Activated CD4-positive, alpha-beta memory T cell treated with anti-CD3 and anti-CD28 coated beads, Interleukin-2, amount 10 ng/mL, durations not matched to agents 7 days and 5 days (primary cell): ENCODE data around the gene DAP. TPM values are rescaled to one million over a fixed set of nuclear protein-coding genes. Genes with fewer than 3 reads are reported as not detected.

Source experiments
- CTCF ChIA-PET: fragments of 350-600 bp; sonication (Branson Sonifier 250); formaldehyde crosslinking; loops from one replicate; lab custom pipeline; 2021; ENCODE audit warnings: antibody characterized with exemption, inconsistent platforms; lab: Charles Lee
- POLR2A ChIA-PET: fragments of 350-600 bp; sonication (Branson Sonifier 250); formaldehyde crosslinking; loops from one replicate; lab custom pipeline; 2021; ENCODE audit warnings: antibody characterized with exemption; lab: Charles Lee
- DNase-seq: peaks from one replicate; pipeline ENCODE4 v3.0.0-alpha.2; 2020
- H3K27ac Mint-ChIP-seq: one replicate; pipeline ENCODE4 v1.8.0; 2021; ENCODE audit warnings: mild to moderate bottlenecking, mixed read lengths
- H3K27me3 Mint-ChIP-seq: one replicate; pipeline ENCODE4 v1.8.0; 2021; ENCODE audit warnings: mixed read lengths
- H3K36me3 Mint-ChIP-seq: one replicate; pipeline ENCODE4 v1.8.0; 2021; ENCODE audit warnings: low read depth, mixed read lengths
- H3K4me1 Mint-ChIP-seq: one replicate; pipeline ENCODE4 v1.8.0; 2021; ENCODE audit warnings: mixed read lengths
- H3K4me3 Mint-ChIP-seq: one replicate; pipeline ENCODE4 v1.8.0; 2021; ENCODE audit warnings: mild to moderate bottlenecking, mixed read lengths
- H3K9me3 Mint-ChIP-seq: one replicate; pipeline ENCODE4 v1.8.0; 2021; ENCODE audit warnings: mixed read lengths
- total RNA-seq, 2 experiments: library from RNA; stranded (reverse); gene quantifications; one replicate each; pipeline ENCODE4 v1.2.3, GENCODE V29; 2021

DAP gene
- total RNA-seq, 2 experiments from 2014 or later: 51.0 to 53.7 TPM

DNA sequence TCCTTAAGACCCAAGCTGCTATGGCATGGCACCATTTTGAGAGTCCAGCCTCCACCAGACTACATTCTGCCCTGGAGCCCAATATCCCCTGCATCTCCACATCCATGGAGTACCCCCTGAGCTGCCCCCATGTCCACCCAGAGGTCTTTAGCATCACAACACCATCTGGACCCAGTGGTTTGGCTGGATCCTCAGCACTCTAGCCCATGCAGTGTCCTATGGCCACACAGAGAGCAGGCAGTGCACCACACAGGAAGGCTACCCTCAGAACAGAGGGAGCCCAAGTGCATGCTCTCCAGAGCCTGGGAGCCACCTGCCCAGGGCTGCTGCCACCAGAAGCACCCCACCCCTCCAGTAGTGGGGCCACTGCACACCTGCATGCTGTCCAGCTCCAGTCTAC lies 18.6 kb upstream of the DAP start:
- Mint-ChIP-seq H3K9me3 (no peaks in the 10 kb centered on the region), H3K27ac (no peak overlapping the region), H3K27me3 (peaks cover 13% of the 10 kb centered on the region), H3K36me3 (no peaks in the 10 kb centered on the region), H3K4me3 (no peak overlapping the region), H3K4me1 (peaks cover 1% of the 10 kb centered on the region)
- POLR2A ChIA-PET: no interaction called here
- CTCF ChIA-PET: interaction anchor here (0.6 kb wide), 1 partner anchor 284 kb away, joined by 4 read pairs; no protein-coding TSS in a partner anchor
- no peak for DNase-seq

DNA sequence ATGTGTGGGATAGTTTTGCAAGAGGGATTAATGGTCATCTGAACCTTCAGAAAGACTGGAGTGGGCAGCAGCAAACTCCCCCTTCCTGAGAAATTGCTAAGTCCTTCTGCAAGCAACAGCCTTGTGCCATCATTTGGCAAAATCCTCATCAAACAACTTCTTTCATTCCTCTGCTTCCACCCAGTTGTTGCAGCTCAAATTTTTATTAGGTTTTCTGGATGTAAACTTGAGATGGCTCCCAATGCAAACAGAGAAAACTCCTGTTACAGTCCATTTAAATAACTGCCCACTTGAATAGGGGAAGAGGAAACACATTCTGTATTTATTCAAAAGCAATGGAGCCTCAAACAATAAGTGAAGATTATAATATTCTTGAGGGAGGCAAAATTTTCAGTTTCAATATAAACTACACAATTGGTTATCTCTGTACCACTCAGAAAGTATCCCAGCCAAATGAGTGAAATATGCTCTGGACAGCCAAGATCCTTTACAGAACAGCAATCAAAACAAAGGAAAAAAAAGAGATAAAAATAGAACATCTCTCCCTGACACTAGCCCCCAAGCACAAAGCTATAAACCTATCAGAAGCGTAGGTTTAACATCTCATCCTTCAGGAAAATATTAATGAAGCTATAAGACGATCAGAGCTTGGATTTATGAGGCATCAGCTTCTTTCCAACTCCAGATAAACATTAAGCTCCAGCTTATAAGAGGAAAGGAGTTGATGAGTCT lies 17.3 kb upstream of the DAP start:
- Mint-ChIP-seq H3K4me3 (no peak overlapping the region), H3K36me3 (no peaks in the 10 kb centered on the region), H3K27me3 (peaks cover 11% of the 10 kb centered on the region), H3K4me1 (peaks cover 1% of the 10 kb centered on the region), H3K9me3 (no peaks in the 10 kb centered on the region), H3K27ac (no peak overlapping the region)
- ChIA-PET CTCF (no interaction called here), POLR2A (no interaction called here)
- no peak for DNase-seq

DNA sequence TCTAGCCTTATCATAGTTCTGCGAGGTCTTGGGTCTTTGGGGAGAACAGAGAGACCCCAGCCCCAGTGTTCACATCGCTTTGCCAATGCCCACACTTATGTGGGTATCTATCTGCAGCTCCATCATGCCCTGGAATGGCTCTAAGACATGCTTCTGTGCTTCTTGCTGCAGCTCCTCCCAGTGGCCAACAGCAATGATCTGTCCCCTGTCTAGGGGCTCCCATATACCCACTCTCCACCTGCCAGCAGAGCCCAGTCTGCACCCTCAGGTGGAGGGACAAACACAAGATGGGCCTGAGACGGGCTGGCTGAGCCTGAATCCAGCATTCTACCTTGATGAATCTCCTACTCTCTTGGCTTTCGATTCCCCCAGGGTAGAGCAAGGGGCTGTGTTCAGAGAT lies 14.6 kb upstream of the DAP start:
- ChIA-PET CTCF (interaction anchor here (1.0 to 1.2 kb wide), 2 partner anchors 80 to 323 kb away, joined by 3 read pairs; no protein-coding TSS in a partner anchor), POLR2A (no interaction called here)
- peaks cover 3% of the 10 kb centered on the region for H3K27me3 Mint-ChIP-seq
- no peak for DNase-seq
- no peaks in the 10 kb centered on the region for H3K36me3 Mint-ChIP-seq
- peaks cover 1% of the 10 kb centered on the region for H3K4me1 Mint-ChIP-seq
- no peaks in the 10 kb centered on the region for H3K9me3 Mint-ChIP-seq
- no peak overlapping the region for H3K27ac Mint-ChIP-seq
- no peak overlapping the region for H3K4me3 Mint-ChIP-seq

DNA sequence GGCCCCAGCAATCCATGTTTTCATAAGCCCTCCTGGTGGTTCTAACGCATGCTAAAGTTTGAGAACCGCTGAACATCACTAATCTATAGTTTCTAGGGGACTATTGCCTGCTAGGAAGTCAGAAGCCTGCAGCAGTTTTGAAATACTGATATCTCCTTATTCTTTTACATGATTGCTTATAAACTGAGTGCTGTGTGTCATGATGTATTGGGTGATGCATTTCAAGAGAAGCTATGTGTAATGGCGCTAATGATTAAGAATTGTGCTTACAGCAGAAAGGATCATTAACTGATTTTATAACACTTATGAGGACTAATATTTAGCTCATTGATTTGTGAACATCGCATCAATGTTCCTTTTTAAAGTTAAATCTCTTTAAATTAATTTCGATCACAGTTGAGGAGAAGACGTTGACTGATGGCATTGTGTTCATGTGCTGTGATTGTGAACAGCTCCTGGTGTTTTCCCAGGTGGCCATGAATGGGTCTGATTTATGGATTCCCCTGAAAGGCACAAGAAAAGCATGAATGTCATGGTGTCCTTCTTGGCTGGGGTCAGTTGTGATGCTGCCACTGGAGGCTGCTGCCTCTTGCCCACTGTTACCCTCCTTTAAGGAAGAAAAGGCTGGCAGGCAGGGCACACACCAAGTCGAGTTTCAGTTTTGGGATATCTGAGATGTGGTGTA lies 12.0 kb upstream of the DAP start:
- H3K9me3 Mint-ChIP-seq: no peaks in the 10 kb centered on the region
- ChIA-PET CTCF (no interaction called here), POLR2A (no interaction called here)
- no peak for DNase-seq
- H3K27ac Mint-ChIP-seq: no peak overlapping the region
- no peaks in the 10 kb centered on the region for H3K36me3 Mint-ChIP-seq
- peaks cover 7% of the 10 kb centered on the region for H3K27me3 Mint-ChIP-seq
- H3K4me1 Mint-ChIP-seq: no peaks in the 10 kb centered on the region
- H3K4me3 Mint-ChIP-seq: no peak overlapping the region

GRCh38 chr5:10768328-10768899 lies 7.4 kb upstream of the DAP start:
- H3K4me3 Mint-ChIP-seq: no peak overlapping the region
- no peak overlapping the region for H3K27ac Mint-ChIP-seq
- H3K36me3 Mint-ChIP-seq: no peaks in the 10 kb centered on the region
- POLR2A ChIA-PET: no interaction called here
- no peaks in the 10 kb centered on the region for H3K9me3 Mint-ChIP-seq
- CTCF ChIA-PET: no interaction called here
- H3K27me3 Mint-ChIP-seq: peaks cover 7% of the 10 kb centered on the region
- no peaks in the 10 kb centered on the region for H3K4me1 Mint-ChIP-seq
- no peak for DNase-seq

- Mint-ChIP-seq H3K27me3 (no peaks in the 10 kb centered on the region), H3K36me3 (peaks cover 11% of the 10 kb centered on the region), H3K27ac (no peak overlapping the region), H3K9me3 (no peaks in the 10 kb centered on the region), H3K4me1 (peaks cover 39% of the 10 kb centered on the region), H3K4me3 (peak overlapping the region; percentile 85)
- ChIA-PET POLR2A (no interaction called here), CTCF (no interaction called here)
- DNase-seq: no peak
Observed at GRCh38 chr5:10762776-10763500, 1.9 kb upstream of the DAP start.

DNA sequence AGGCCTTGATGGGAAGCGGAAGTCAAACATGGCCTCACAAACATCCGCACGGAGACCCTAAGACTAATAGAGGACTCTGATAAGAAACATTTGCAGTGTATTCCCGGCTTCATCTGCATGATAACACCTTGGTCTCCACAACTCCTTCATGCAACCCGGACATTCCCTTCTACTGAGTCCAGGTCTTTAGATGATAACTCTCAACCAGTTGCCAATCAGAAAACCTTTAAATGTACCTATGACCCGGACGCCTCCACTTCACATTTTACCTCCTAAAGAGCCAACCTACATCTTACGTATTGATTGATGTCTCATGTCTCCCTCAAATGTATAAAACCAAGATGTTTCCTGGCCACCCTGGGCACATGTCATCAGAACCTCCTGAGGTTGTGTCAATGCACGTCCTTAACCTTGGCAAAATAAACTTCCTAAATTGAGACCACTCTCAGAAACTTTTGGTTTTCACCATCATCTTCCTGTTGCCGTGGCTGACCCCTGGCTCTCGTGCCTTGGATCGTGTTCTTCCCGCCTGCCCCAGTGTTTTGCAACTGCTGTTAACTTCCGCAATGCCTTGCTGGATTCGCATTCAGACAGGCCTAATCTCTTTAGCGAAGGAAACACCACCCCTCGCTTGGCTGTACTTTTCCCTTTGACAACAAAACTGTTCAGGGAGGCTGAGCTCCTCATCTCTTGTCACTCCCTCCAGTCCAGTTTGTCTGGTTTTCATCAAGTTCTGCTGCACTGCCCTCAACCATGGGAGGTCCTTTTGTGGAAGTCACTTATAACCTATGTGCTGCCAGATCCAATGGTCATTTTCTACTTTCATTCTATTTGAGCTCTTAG lies 1.1 kb upstream of the DAP start:
- H3K27me3 Mint-ChIP-seq: no peaks in the 10 kb centered on the region
- H3K27ac Mint-ChIP-seq: peak overlapping the region; percentile 27
- H3K4me1 Mint-ChIP-seq: peaks cover 44% of the 10 kb centered on the region
- CTCF ChIA-PET: no interaction called here
- H3K4me3 Mint-ChIP-seq: peak overlapping the region; percentile 85
- no peak for DNase-seq
- no peaks in the 10 kb centered on the region for H3K9me3 Mint-ChIP-seq
- POLR2A ChIA-PET: interaction anchor here (1.3 to 1.7 kb wide), 3 partner anchors 10 to 409 kb away, joined by 3 to 8 read pairs (median 7); partner anchors contain the start of gene MARCHF6
- H3K36me3 Mint-ChIP-seq: peaks cover 12% of the 10 kb centered on the region

- no peak overlapping the region for H3K27ac Mint-ChIP-seq
- H3K4me1 Mint-ChIP-seq: peaks cover 52% of the 10 kb centered on the region
- no peak for DNase-seq
- CTCF ChIA-PET: interaction anchor here (1.3 kb wide), 1 partner anchor 58 kb away, joined by 3 read pairs; no protein-coding TSS in a partner anchor
- POLR2A ChIA-PET: interaction anchor here (0.9 to 1.7 kb wide), 8 partner anchors 9 to 511 kb away, joined by 3 to 8 read pairs (median 4); partner anchors contain the start of genes ANKRD33B, ATPSCKMT, CCT5 and MARCHF6
- peak overlapping the region; percentile 85 for H3K4me3 Mint-ChIP-seq
- no peaks in the 10 kb centered on the region for H3K9me3 Mint-ChIP-seq
- H3K36me3 Mint-ChIP-seq: peaks cover 16% of the 10 kb centered on the region
- H3K27me3 Mint-ChIP-seq: no peaks in the 10 kb centered on the region
Observed at GRCh38 chr5:10760921-10761184, 181 bp downstream of the DAP start.

DNA sequence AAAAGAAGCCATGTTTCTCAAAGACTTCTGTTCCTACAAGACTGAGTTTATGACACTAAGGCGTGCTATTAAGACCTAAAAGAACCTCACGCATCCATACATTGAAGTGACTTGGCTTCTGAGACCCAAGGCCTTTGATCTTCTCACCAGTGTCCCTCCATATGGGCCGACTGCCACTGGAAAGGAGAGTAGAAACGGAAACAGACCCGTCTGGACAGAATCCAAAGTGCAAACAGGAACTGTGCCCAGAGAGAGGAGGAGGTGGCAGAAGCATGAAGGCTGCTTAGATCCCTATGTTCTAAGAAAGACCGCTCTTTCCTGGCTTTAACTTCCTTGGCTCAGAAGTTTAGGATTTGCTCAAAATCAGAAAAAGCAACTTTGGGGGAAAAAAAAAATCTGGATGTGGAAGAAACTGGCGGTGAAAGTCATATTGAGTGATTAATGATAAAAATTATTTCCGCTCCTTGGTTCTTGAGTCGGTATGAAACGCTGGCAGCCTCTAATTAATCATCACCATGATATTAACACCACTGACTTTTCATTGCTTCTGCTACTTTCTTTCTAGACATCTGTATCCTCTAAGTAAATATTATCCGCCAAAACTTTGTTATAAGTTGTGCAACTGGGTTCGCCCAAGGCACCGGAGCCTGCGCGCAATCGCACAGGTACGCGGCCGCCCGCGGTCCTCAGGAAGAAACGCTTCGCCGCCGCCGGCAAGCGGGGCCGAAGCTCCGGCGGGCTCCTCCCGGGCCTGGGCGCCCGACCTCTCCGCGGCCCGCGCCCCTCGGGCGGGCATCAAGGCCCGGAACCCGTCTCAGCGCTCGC lies 726 bp downstream of the DAP start:
- Mint-ChIP-seq H3K4me1 (peaks cover 56% of the 10 kb centered on the region), H3K27ac (peak overlapping the region; percentile 76), H3K27me3 (no peaks in the 10 kb centered on the region), H3K36me3 (peaks cover 16% of the 10 kb centered on the region), H3K4me3 (peak overlapping the region; percentile 85), H3K9me3 (no peaks in the 10 kb centered on the region)
- ChIA-PET POLR2A (interaction anchor here (0.9 to 1.7 kb wide), 8 partner anchors 8 to 510 kb away, joined by 3 to 8 read pairs (median 4); partner anchors contain the start of genes ANKRD33B, ATPSCKMT, CCT5 and MARCHF6), CTCF (interaction anchor here (1.3 kb wide), 1 partner anchor 58 kb away, joined by 3 read pairs; no protein-coding TSS in a partner anchor)
- DNase-seq: no peak

GRCh38 chr5:10759111-10759510 lies 1.9 kb downstream of the DAP start:
- ChIA-PET POLR2A (no interaction called here), CTCF (no interaction called here)
- Mint-ChIP-seq H3K27me3 (no peaks in the 10 kb centered on the region), H3K36me3 (peaks cover 16% of the 10 kb centered on the region), H3K27ac (no peak overlapping the region), H3K9me3 (no peaks in the 10 kb centered on the region), H3K4me3 (peak overlapping the region; percentile 52), H3K4me1 (peaks cover 56% of the 10 kb centered on the region)
- no peak for DNase-seq

- no peaks in the 10 kb centered on the region for H3K9me3 Mint-ChIP-seq
Observed at GRCh38 chr5:10757922-10758555, 3.0 kb downstream of the DAP start.

More at GRCh38 chr5:10757922-10758555, 3.0 kb downstream of the DAP start:
- H3K27me3 Mint-ChIP-seq: no peaks in the 10 kb centered on the region
- peaks cover 16% of the 10 kb centered on the region for H3K36me3 Mint-ChIP-seq
- H3K27ac Mint-ChIP-seq: no peak overlapping the region
- peaks cover 56% of the 10 kb centered on the region for H3K4me1 Mint-ChIP-seq
- CTCF ChIA-PET: interaction anchor here (0.9 kb wide), 1 partner anchor 55 kb away, joined by 3 read pairs; no protein-coding TSS in a partner anchor
- no peak overlapping the region for H3K4me3 Mint-ChIP-seq
- DNase-seq: no peak
- POLR2A ChIA-PET: interaction anchor here (1.7 kb wide), 1 partner anchor 121 kb away, joined by 3 read pairs; no protein-coding TSS in a partner anchor
